DMS79 (cell line): Measurements from ENCODE around the gene GTF2F2.

Source experiments
- DNase-seq: peaks from one replicate; lab custom pipeline; 2025; lab: John Stamatoyannopoulos, UW

Gene GTF2F2

GRCh38 chr13:45302507-45302906 is 182.2 kb downstream of the GTF2F2 start:
- no peak for DNase-seq

- no peak for DNase-seq
These were observed 182.7 kb downstream of the GTF2F2 start for GRCh38 chr13:45303026-45303425.

- no peak for DNase-seq
These were observed 183.6 kb downstream of the GTF2F2 start for GRCh38 chr13:45303866-45304265.

GRCh38 chr13:45305079-45305478 is 184.8 kb downstream of the GTF2F2 start:
- DNase-seq = no peak

GRCh38 chr13:45306966-45307365 is 186.7 kb downstream of the GTF2F2 start:
- DNase-seq = no peak

- DNase-seq = no peak
These were observed 190.2 kb downstream of the GTF2F2 start for GRCh38 chr13:45310341-45311131.

- DNase-seq = no peak
These were observed 194.5 kb downstream of the GTF2F2 start for GRCh38 chr13:45314822-45315221.

- DNase-seq = no peak
These were observed 195.3 kb downstream of the GTF2F2 start for GRCh38 chr13:45315520-45316167.

GRCh38 chr13:45316338-45316737 is 196.0 kb downstream of the GTF2F2 start:
- DNase-seq = no peak

GRCh38 chr13:45316996-45317395 is 196.7 kb downstream of the GTF2F2 start:
- no peak for DNase-seq

GRCh38 chr13:45320876-45321629 is 200.7 kb downstream of the GTF2F2 start:
- no peak for DNase-seq

GRCh38 chr13:45325806-45326205 is 205.5 kb downstream of the GTF2F2 start:
- DNase-seq = no peak

GRCh38 chr13:45327253-45327955 is 207.1 kb downstream of the GTF2F2 start:
- DNase-seq = no peak

- no peak for DNase-seq
These were observed 208.4 kb downstream of the GTF2F2 start for GRCh38 chr13:45328661-45329111.

GRCh38 chr13:45331123-45331619 is 210.9 kb downstream of the GTF2F2 start:
- DNase-seq = no peak

GRCh38 chr13:45331692-45332035 is 211.4 kb downstream of the GTF2F2 start:
- DNase-seq = no peak

- no peak for DNase-seq
These were observed 211.9 kb downstream of the GTF2F2 start for GRCh38 chr13:45332036-45332830.

- no peak for DNase-seq
These were observed 212.5 kb downstream of the GTF2F2 start for GRCh38 chr13:45332831-45333219.

- DNase-seq = no peak
These were observed 213.1 kb downstream of the GTF2F2 start for GRCh38 chr13:45333251-45333976.
